ENCODE data around the gene SSTR5.
"Not testable (repeated sequence)": the region's sequence is repeated elsewhere in the genome, so short reads cannot be mapped to it uniquely, and the experiment has no call there.

DNA sequence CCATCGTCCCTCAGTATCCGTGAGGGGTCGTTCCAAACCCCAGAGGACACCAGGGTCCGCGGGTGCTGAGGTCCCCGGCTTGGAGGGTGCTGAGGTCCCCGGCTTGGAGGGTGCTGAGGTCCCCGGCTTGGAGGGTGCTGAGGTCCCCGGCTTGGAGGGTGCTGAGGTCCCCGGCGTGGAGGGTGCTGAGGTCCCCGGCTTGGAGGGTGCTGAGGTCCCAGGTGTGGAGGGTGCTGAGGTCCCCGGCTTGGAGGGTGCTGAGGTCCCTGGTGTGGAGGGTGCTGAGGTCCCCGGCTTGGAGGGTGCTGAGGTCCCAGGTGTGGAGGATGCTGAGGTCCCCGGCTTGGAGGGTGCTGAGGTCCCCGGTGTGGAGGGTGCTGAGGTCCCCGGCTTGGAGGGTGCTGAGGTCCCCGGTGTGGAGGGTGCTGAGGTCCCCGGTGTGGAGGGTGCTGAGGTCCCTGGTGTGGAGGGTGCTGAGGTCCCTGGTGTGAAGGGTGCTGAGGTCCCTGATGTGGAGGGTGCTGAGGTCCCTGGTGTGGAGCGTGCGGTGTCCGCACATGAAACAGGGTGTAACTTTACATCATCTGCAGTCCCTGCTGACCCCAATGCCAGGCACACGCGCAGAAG, 47.3 kb upstream of the SSTR5 start:
- TF ChIP-seq EP300, POLR2A (IDR thresholded peaks at IDR 0.05): not testable (repeated sequence)
- TF ChIP-seq, protein P1, sequence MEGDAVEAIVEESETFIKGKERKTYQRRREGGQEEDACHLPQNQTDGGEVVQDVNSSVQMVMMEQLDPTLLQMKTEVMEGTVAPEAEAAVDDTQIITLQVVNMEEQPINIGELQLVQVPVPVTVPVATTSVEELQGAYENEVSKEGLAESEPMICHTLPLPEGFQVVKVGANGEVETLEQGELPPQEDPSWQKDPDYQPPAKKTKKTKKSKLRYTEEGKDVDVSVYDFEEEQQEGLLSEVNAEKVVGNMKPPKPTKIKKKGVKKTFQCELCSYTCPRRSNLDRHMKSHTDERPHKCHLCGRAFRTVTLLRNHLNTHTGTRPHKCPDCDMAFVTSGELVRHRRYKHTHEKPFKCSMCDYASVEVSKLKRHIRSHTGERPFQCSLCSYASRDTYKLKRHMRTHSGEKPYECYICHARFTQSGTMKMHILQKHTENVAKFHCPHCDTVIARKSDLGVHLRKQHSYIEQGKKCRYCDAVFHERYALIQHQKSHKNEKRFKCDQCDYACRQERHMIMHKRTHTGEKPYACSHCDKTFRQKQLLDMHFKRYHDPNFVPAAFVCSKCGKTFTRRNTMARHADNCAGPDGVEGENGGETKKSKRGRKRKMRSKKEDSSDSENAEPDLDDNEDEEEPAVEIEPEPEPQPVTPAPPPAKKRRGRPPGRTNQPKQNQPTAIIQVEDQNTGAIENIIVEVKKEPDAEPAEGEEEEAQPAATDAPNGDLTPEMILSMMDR (IDR thresholded peaks at IDR 0.05), result not testable (repeated sequence)
